Cerebellar cortex (tissue), 1 donor: ENCODE data around the gene TMEM245.
A peak's percentile ranks its signal among the peaks of the same experiment; 100 is the strongest.
"Not testable (repeated sequence)": the region's sequence is repeated elsewhere in the genome, so short reads cannot be mapped to it uniquely, and the experiment has no call there.

Experiments used
- DNase-seq: peaks from one replicate; pipeline ENCODE4 v3.0.0-alpha.2; 2015; ENCODE audit warnings: low spot score

Gene TMEM245

DNA sequence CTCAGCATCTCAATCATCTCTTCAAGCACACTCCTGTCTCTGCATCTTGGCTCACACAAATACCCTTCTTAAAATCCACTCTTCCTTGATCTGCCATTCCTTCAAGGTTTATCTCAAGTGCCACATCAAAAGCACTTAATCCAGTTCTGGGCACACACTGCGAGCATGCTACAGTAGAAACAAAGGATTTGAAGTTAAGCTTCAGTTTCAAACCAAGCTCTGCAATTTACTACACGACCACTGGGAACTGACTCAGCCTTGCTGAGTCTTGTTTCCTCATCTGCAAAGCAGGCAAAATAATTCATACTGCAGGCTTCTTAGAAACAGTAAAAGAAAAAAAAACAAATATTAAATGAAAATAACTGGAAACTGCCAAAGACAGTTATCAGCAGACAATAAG, 56.0 kb downstream of the TMEM245 start:
- DNase-seq = no peak

DNA sequence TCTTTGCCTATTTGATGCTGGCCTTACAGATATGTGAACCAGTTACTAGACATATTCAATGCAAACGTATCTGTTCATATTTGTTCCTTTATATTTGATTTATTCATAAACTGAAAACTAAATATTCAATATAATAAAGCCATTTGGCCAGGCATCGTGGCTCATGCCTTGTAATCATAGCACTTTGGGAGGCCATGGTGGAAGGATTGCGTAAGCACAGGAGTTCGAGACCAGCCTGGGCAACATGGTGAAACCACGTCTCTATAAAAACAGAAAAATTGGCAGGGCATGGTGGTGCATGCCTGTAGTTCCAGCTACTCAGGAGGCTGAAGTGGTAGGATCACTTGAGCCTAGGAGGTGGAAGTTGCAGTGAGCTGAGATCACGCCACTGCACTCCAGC, 57.2 kb downstream of the TMEM245 start:
- DNase-seq = no peak

DNA sequence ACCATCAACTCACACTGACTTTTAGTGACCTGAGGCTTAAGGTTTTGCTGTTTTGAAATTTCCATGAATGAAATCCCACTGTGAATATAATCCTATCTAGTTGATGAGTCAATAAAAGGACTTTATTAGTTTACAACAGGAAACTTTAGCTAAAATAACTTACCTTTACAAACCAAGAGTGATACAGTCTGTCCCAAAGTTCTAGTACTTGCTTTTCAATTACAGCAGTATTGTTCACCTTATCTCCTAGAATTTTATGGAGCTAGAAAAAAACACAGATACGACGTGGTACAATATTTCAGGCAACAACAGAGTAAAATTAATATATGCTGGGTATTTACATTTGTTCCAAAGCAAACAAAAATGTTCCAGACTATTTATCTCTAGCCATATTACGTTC, 59.6 kb downstream of the TMEM245 start:
- no peak for DNase-seq

DNA sequence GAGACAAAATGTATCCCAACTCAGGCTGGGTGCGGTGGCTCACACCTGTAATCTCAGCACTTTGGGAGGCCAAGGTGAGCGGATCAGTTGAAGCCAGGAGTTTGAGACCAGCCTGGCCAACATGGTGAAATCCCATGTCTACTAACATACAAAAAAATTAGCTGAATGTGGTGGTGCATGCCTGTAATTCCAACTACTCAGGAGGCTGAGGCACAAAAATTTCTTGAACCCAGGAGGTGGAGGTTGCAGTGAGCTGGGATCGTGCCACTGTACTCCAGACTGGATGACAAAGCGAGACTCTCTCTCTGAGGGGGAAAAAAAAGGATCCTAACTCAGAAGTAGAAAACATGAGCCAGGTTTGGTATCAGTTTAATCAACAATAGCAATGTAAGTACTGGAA, 66.6 kb downstream of the TMEM245 start:
- DNase-seq = not testable (repeated sequence)

DNA sequence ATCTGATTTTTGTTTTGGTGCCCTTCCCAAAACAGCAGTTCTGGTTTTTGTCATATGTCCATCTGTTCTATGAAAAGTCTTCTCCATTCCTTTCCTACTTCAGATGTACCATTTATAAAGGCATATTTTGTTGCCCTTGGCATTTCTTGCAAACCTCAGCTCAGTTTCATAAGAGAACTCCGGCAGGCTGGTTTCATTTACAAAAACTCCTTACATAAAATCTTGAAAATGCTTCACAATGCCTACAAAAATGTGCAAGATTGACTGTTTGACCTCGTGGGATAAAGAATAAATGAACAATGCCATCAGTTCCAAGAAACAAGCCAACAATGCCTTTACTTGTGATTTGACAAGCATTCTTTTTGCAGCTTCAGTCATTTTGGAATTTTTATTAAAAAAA, 67.3 kb downstream of the TMEM245 start:
- DNase-seq = no peak

DNA sequence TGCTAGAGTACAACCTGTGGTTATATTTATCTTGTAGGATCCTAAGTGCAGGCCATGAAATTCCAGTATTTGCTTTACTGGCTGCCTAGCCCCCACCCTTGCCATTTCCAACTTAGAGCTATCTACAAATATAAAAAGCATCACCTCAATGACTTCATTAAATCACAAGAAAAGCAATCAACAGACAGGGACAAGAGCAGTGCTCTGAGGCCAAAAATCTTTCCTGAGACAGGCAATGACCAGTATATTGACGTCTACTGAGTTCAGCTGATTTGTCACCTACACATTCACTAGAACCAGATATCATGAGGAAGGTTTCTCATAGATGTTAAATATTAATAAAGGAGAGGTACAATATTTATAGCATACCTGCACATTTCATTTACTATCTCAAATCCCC, 68.0 kb downstream of the TMEM245 start:
- no peak for DNase-seq

DNA sequence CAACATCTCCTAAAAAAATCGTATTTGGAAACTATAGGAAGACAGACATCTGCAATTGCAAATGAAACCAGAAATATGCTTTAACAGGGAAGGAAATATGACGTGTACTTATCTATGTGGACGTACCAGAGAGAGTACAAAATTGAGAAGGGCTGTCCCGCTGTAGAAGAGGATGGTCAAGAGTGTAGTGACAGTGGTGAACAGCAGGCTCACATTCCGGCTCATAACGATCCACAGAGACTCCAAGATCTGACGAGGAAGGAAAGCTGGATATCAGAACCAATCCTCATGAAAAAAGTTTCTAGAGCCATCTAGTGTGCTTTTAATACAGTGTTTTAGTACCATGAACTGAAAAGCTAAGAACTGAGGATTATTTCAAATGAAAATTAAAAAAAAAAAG, 69.3 kb downstream of the TMEM245 start:
- DNase-seq = no peak

DNA sequence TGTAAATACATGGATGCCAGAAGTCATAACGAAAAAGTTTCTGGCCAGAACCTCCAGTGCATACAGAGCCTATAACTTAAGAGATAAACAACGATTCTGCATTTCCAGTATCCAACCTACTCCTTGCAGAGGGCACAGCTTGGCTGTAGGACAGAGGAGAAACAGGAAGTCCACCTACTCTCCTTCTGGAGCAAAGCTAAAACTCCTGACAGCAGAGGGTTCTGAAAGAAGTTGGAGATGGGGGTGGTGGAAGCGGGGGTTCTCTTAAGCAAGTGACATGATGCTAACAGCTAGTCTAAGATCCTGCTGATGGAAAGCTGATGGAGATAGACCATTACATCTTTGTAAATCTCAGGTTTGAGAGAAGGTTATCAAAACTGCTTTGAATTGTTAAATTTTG, 70.9 kb downstream of the TMEM245 start:
- no peak for DNase-seq

DNA sequence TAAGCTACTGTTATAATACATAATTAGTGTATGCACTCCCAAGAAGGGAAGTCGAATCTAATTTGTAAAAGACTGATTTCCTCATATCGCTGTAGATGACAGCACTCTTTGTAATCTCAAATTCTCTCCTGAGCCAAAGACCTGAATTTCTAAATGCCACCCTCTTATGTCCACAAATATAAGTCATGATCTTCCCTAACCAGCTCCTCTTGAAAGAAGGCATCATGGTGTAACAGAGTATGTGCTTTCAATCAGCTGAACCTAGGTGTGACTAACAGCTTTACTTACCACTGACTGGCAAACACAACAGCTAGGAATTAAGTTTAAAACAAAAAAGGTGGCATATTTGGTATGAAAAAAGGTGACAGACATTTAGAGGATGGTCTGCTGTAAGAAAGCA, 72.5 kb downstream of the TMEM245 start:
- no peak for DNase-seq

DNA sequence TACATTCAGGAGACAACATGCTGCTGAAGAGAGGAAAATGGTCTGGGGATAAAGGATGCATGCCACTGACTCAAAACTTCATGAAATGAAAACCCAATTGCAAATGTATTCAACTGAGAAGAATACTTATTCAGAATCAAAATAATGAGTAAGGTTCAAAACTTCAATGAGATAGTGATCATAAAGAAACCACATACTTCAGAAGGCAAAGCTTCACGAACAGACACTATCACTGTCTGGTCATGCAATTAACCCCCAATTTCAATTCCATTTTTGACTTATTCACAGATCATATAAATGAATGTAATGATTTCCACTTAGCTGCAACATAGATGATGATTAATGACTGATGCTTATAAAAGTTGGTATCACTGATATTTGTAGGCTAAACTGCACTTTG, 73.4 kb downstream of the TMEM245 start:
- no peak for DNase-seq

DNA sequence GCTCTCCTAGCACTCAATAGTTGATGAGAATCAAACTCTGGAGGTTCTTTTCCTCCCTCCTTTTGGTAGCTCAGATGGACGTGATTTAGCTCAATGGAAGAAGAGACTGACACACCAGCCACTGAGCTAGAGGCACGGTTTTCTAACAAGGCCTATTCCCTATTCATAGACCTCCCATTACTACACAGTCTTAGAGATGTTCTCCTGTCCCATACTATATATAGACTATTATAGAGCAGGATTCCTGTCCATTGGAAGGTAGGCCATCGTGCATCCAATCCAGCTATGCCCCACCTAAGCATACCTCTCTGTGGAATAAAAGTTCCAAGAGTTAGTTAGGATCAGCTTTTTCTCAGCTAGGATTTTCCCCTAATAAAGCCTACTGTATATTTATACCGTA, 76.2 kb downstream of the TMEM245 start:
- DNase-seq = no peak

DNA sequence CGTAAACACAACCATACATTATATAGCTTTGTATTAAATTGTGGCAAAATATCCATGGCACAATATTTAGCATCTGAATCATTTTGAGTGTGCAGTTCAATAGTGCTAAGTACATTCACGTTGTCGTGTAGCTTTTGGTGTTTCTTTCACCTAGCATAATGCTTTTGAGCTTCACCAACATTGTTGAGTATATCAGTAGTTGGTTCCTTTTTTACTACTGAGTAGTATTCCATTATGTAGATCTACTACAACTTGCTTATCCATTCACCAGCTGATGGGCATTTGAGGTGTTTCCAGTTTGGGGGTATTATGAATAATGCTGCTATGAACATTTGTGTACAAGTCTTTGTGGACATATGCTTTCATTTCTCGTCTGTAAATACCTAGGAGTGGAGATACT, 79.2 kb downstream of the TMEM245 start:
- DNase-seq = no peak

DNA sequence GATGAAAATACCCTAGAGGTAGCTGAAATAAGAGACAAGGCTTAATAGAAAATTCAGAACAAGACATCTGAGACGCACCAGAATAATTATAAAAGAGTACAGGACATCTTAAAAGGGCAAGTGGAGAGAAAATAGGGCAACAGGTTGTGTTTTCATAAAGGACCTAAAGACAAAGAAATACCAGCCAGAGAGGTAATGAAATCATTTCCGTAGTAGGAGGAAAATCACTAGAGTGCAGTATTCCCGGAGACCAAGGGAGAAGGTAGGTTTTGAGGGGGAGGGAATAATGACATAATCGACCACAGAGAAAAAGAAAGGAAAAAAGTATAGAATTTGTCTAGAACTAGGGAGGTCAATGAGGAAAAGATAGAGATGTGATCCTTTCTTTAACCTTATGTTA, 80.2 kb downstream of the TMEM245 start:
- DNase-seq = no peak

DNA sequence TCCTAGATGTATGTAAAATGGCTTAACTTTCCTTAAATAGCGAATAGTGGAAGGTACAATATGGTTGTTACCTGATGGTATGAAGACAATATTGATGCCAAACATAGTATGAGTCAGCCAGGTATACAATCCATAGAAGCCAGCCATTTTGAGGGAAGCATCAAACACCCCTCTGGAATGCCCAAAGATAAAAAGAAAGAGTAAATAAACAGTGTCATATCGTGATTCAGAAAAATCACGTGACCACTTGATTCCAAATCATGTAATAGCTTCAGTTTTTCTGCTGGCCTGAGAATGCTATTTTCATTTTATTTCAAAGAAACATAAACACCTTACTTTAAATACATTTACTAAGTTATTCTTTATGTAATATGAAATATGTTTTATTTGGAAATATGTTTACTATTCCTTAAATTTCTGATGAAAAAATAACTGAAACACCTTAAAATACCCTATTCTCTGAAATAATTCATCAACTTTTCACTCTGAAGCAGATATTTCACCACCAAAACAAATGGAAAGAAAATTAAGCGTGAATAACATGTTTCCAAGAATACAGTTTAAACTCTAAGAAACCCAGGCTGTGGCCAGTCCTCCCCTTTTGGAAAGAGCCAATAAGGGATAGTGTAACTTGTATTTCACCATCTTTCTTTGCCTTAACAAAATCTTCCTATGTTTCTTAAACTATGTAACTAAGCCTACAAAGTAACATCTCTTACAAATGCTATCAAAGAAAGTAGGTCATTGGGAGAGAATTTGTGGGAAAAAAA, 81.6 kb downstream of the TMEM245 start:
- DNase-seq = no peak

DNA sequence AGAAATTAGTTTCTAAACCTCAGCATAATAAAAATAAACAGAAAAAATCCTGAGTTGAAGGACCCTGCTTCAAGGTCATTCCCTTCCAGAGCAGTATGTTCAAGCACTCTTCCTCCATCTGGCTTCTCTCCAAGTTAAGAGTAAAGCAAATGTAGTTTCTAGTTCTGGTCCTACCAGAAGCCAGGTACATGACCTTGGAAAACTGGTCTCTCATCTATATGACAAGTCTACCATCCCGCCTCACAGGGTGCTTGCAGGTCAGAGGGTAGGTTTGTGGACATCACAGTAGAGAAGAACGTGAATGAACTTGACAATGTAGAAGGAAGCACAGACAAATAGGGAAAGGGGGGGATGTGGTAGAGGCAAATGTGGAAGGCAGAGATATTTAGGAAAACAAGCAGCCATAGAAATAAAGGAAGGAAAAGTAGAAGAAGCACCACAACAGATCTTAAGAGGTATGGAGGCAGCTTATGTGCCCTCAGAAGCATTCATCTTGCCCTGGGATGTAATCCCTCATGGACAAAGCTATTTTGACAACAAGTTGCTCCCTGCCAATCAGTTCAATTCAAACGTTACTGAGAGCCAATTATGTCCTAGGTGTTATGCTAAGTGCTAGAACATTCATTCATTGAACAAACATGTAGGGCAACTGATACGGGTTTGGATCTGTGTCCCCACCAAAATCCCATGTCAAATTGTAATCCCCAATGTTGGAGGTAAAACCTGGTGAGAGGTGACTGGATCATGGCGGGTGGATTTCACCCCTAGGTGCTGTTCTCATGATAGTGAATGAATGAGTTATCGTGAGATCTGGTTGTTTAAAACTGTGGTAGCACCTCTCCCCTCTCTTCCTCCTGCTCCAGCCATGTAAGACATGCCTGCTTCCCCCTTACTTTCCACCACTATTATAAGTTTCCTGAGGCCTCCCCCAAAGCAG, 82.7 kb downstream of the TMEM245 start:
- no peak for DNase-seq

DNA sequence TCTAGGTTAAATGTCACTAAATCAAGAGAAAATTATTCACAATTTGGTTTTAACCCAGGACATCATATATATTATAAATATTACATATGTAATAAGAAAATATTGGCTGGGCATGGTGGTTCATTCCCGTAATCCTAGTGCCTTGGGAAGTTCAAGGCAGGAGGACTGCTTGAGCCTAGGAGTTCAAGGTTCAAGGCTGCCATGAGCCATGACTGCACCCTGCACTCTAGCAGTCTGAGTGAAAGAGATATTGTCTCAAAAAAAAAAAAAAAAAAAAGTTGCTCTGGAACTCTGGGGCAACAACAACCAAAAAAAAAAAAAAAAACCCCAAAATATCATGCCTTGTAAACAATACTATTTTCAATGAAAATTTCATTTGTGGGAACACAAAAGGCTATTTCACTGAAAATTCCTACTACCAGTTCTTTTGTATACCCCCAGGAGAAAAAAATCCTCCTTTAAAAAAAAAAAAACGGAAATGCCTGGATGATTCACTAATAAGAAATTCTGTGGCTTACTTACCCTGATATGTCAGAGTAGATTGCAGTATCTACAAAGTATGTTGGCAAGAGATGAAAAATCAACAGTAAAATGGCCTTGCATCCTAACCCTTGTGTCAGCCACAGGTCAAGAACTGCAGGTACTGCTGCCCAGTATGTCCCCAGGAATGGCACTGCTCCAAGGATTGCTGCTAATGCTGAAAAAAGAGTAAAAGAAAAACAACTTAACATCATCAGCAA, 83.9 kb downstream of the TMEM245 start:
- peak; percentile 16 for DNase-seq

DNA sequence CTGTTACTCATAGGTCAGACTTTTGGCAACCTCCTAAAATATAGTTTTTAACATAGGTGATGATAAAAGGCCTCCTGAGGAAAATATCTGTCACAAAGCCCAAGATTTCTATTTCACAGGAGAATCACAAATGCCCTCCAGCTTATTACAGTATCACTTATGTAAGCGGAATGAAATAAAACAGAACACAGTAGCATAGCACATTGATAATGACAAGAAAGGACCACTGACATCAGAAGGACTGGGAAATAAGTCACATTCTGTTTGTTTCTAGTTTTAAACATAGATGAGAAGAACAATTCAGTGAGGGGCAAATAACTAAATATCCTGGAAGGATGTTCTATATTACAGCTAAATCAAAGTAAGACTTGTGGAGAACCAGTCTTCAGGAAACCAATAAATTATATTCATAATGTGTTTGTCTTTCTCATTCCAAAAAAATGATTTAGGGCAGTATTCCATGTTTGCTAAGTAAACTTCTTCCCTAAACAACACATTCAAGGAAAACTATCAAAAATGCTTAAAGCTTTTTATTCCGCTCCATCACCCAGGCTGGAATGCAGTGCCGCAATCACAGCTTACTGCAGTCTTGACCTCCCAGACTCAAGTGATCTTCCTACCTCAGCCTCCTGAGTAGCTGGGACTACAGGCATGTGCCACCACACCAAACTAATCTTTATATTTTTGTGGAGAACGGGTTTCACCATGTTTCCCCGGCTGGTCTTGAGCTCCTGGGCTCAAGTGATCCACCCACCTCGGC, 85.6 kb downstream of the TMEM245 start:
- DNase-seq = no peak

DNA sequence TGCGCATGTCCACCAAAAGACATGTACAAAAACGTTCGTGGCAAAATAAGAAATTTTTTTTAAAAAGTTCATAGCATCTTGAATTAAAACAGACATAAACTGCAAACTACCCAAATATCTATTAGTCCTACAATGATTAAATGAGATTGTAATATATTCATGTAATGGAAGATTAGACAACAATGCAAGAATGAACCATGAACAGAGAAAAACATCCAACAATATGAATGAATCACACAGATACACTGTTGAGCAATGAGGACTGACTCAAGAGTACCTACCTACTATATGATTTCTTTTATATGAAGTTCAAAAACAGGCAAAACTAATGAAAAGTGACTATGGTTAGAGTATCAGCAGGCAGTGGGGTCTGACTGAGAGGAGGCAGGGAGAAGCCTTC, 88.5 kb downstream of the TMEM245 start:
- no peak for DNase-seq

DNA sequence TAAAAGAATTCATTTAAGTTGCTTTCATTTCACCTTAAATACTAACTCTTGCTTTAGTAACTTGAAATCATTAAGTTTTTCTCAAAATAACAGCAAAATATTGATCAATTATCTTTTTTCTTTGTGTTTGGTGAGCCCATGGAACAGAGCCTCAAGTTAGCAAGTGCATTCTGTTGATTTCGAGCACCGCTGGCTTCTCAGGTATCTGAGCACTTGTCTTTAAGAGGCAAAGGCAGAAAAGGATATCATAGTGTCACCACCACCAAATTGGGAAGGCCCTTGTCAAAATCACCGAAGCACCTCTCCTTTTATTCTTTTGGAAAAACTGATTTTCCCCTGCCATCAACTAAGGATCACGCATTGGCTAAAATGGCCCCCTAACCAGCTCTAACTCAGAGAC, 89.3 kb downstream of the TMEM245 start:
- DNase-seq = no peak

DNA sequence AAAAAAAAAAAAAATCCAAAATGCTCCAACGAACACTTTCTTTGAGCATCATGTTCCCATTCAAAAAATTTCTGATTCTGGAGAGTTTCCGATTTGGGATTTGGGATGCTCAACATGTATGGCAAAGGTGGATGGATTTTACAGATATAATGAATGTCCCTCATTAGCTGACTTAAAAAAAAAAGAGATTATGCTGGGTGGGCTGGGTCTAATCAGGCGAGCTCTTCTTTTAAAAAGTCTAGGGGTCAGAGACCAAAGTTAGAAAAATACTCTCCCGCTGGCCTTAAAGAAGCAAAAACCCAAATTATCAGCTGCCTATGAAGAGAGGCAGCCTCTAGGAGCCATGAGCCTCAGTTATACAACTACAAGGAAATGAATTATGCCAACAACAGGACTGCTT, 91.3 kb downstream of the TMEM245 start:
- no peak for DNase-seq

DNA sequence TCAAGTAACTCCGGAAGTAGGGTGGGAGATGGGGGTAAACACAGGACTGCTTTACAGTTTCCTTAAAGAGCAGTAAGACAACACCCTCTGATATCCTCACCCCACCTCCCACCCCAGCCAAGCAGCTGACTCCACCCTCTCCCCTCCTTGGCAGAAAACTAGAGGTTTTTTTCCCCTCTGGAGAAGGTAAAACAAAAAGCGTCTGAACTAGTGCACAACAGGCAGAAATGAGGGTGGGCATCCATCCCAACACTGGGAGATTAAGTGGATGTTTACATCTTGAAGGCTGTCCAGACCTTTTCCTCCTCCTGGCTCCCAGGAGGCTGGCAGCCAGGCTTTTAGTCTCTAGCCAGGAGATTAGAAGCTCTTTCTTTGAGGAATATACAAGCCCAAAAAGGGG, 92.6 kb downstream of the TMEM245 start:
- no peak for DNase-seq

DNA sequence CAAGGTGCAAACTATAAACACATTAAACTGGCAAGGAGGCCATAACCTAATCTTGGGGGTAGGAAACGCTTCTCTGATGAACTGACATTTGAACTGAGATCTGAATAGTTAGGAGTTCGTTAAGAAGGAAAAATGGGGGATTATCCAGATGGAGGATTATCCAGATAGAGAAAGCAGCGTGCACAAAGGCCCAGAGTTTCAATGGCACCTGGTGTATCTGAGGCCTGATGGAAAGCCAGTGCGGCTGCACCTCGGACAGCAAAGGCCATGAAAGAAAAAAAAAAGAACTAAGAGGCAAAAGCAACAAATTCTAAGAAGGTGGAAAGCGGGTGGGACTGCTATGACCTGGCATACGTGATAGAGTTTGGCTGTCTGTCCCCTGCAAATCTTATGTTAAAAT, 93.4 kb downstream of the TMEM245 start:
- DNase-seq = no peak
